ENCODE measurements around the gene PTPRG. TPM values are rescaled to one million over a fixed set of nuclear protein-coding genes. Genes with fewer than 3 reads are reported as not detected.

PTPRG gene
- total and polyA plus RNA-seq, 2 experiments from 2014 or later, result 24.4 to 131 TPM

GRCh38 chr3:62175161-62175560, 613.8 kb downstream of the PTPRG start:
- H3K36me3 Mint-ChIP-seq (ENCODE audit: low read depth), result peaks cover 31% of the 10 kb centered on the region
- Histone ChIP-seq H3K27me3 (ENCODE audit: insufficient read depth) (no peaks in the 10 kb centered on the region), H4K20me1 (replicated peaks; ENCODE audit: insufficient read depth) (no peaks in the 10 kb centered on the region; the same call in 1 of the 2 replicates), H3K27ac (ENCODE audit: low read depth) (no peak overlapping the region), H3K36me3 (ENCODE audit: insufficient read depth) (no peaks in the 10 kb centered on the region), H2AFZ (no peak overlapping the region), H3K79me2 (replicated peaks; ENCODE audit: insufficient read depth) (no peaks in the 10 kb centered on the region), H3F3A (replicated peaks; ENCODE audit: low read depth) (no peaks in the 10 kb centered on the region), H3K4me2 (no peak overlapping the region), H3K4me1 (ENCODE audit: insufficient read depth) (0 out of 2 replicates have a peak, but pooled peaks cover 4% of the 10 kb centered on the region), H3K9me2 (ENCODE audit: insufficient read depth) (0 out of 2 replicates have a peak, but pooled peaks cover 7% of the 10 kb centered on the region), H3K4me3 (no peak overlapping the region)
- no peak overlapping the region for H3K27ac Mint-ChIP-seq
- DNase-seq (ENCODE audit: low spot score), result no peak
- peaks cover 8% of the 10 kb centered on the region for H3K27me3 Mint-ChIP-seq (ENCODE audit: insufficient read depth, low read depth, poor library complexity)
- H3K9me3 Mint-ChIP-seq, result peaks cover 7% of the 10 kb centered on the region; the same call in 1 of the 3 replicates
- peaks cover 11% of the 10 kb centered on the region for H3K4me1 Mint-ChIP-seq
- ATAC-seq, result no peak
- no peak overlapping the region for H3K4me3 Mint-ChIP-seq
- no peak for TF ChIP-seq CTCF (conservative IDR thresholded peaks at IDR 0.05; ENCODE audit: low read depth in 2 of 2)
- TF ChIP-seq JUNB (IDR thresholded peaks at IDR 0.05; ENCODE audit: unreplicated experiment), result no peak
- no peak for TF ChIP-seq REST (IDR thresholded peaks at IDR 0.05; ENCODE audit: unreplicated experiment)
- no peak for TF ChIP-seq CREB1 (CRISPR knock-in tag; IDR thresholded peaks at IDR 0.05; ENCODE audit: low read depth)
- no peak for TF ChIP-seq POLR2AphosphoS5 (IDR thresholded peaks at IDR 0.05; ENCODE audit: low read depth)
- no peak for TF ChIP-seq ZNF114 (CRISPR knock-in tag; IDR thresholded peaks at IDR 0.05)
- TF ChIP-seq EZH2 (IDR thresholded peaks at IDR 0.05; ENCODE audit: low read depth, unreplicated experiment), result no peak
- TF ChIP-seq ETS1 (IDR thresholded peaks at IDR 0.05), result no peak
- TF ChIP-seq EZH2phosphoT487 (IDR thresholded peaks at IDR 0.05; ENCODE audit: unreplicated experiment), result no peak
- no peak for TF ChIP-seq ZNF331 (CRISPR knock-in tag; IDR thresholded peaks at IDR 0.05; ENCODE audit: low read depth)

All from GM23338 (cell line).